ENCODE measurements around the gene ZNF593. TPM values are rescaled to one million over a fixed set of nuclear protein-coding genes. Genes with fewer than 3 reads are reported as not detected.

The ZNF593 gene
- total RNA-seq, 2 donors from 2014 or later = 44.5 to 50.7 TPM

DNA sequence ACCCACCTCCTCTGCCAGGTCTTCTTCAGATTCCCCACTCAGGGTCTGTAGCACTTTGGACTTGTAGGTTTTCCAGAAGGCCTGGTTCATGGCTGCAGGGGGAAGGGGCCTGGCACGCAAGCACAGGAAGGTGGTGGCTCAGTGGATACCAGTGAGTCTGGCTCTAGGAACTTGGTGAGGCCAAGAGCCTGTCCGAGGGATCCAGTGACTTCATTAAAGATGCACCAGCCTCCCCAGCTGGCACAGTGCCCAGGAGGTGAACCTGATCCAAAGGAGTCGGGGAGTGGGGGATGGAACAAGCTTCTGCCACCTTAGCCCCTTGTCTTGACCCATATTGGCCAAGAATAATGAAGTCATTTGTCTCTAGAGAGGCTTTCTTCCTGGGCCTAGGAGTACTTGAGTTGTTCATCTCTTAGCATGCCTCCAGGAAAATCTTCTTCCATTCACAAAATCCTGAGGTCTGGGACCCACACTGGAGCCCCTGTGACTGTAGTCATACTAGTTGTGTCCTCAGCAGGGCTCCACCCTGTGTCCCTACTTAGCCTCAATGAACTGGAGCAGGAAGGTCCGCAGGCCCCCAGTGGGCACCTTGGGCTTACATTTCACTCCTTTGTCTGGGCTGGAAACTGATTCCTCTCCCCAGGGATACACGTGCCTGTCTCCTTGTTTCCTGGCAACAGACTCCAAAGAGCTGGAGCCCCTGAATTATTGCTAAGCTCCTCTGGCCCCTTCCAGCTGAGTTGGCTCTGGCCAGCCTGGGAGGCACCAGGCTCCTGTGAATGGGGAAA lies 1.1 kb upstream of the ZNF593 start, which contains the start of gene C1orf232:
TSS of gene C1orf232 (minus strand) at position 554 of the 788 bp plus-strand sequence. CDS start at position 90, 464 bp downstream.
- intact Hi-C loops (cut with DNase I) = loop anchor here (2.0 to 5.0 kb wide), 2 partner anchors 64 to 154 kb away; no protein-coding TSS in a partner anchor
- Histone ChIP-seq H3K27me3 (replicated peaks; ENCODE audit: insufficient read depth) (no peaks in the 10 kb centered on the region), H3K4me3 (peak within 1 kb of the TSS; percentile 75 to 95), H3K27ac (peak within 1 kb of the TSS; percentile 68 to 77), H3K4me1 (replicated peaks) (no peaks in the 10 kb centered on the region), H3K9me3 (no peaks in the 10 kb centered on the region), H3K36me3 (no peaks in the 10 kb centered on the region)
- DNase-seq (ENCODE audit: low spot score) = no peak
- 52% methylated on average over 5 of the region's 5 CpGs for WGBS
- TF ChIP-seq POLR2AphosphoS5 (IDR thresholded peaks at IDR 0.05) (no peak), POLR2A (IDR thresholded peaks at IDR 0.05) (no peak)
- TF ChIP-seq, protein P1, sequence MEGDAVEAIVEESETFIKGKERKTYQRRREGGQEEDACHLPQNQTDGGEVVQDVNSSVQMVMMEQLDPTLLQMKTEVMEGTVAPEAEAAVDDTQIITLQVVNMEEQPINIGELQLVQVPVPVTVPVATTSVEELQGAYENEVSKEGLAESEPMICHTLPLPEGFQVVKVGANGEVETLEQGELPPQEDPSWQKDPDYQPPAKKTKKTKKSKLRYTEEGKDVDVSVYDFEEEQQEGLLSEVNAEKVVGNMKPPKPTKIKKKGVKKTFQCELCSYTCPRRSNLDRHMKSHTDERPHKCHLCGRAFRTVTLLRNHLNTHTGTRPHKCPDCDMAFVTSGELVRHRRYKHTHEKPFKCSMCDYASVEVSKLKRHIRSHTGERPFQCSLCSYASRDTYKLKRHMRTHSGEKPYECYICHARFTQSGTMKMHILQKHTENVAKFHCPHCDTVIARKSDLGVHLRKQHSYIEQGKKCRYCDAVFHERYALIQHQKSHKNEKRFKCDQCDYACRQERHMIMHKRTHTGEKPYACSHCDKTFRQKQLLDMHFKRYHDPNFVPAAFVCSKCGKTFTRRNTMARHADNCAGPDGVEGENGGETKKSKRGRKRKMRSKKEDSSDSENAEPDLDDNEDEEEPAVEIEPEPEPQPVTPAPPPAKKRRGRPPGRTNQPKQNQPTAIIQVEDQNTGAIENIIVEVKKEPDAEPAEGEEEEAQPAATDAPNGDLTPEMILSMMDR (IDR thresholded peaks at IDR 0.05) = no peak

DNA sequence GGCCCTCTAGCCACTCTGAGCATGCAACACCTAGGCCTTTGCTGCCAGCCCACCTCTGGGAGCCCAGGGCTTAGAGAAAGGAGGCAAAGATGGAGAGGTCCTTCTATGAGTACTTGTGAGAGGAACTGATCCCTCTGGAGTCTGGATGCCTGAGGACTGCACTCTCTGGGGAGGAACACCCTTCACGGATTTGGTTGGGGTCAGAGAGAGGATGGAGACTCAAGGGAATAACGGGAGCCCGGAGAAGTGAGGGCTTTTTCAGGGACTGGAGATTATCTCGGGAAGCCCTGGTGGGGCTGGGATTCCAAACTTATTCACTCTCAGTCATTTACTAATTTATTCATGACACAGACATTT lies 532 bp upstream of the ZNF593 start:
- intact Hi-C loops (cut with DNase I) = loop anchor here (2.0 to 5.0 kb wide), 2 partner anchors 64 to 153 kb away; no protein-coding TSS in a partner anchor
- Histone ChIP-seq H3K27ac (peak overlapping the region; percentile 68 to 77), H3K4me3 (peak overlapping the region; percentile 75 to 95), H3K4me1 (replicated peaks) (no peaks in the 10 kb centered on the region), H3K36me3 (no peaks in the 10 kb centered on the region), H3K9me3 (no peaks in the 10 kb centered on the region), H3K27me3 (replicated peaks; ENCODE audit: insufficient read depth) (no peaks in the 10 kb centered on the region)
- 73% methylated on average over 4 of the region's 4 CpGs for WGBS
- TF ChIP-seq POLR2A (IDR thresholded peaks at IDR 0.05) (no peak), POLR2AphosphoS5 (IDR thresholded peaks at IDR 0.05) (no peak)
- TF ChIP-seq, protein P1 (IDR thresholded peaks at IDR 0.05) = no peak
- DNase-seq (ENCODE audit: low spot score) = no peak

DNA sequence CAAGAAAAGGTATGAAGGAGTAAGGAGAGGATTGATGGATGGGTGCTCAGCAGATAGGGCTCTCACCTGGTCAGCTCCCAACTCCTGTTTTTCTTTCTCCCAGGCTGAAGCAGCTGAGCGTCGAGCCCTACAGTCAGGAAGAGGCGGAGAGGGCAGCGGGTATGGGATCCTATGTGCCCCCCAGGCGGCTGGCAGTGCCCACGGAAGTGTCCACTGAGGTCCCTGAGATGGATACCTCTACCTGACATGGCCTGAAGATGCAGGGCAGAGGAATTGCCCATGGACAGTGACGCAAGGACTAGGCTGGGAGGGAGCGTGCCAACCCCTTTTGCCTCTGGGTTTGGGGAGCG lies 739 bp downstream of the ZNF593 start:
- 65% methylated on average over 9 of the region's 9 CpGs for WGBS
- Histone ChIP-seq H3K36me3 (no peaks in the 10 kb centered on the region), H3K27me3 (replicated peaks; ENCODE audit: insufficient read depth) (no peaks in the 10 kb centered on the region), H3K4me3 (peak overlapping the region; percentile 75 to 95), H3K27ac (peak overlapping the region in 1 of 2 donors; percentile 68), H3K4me1 (replicated peaks) (no peaks in the 10 kb centered on the region), H3K9me3 (no peaks in the 10 kb centered on the region)
- intact Hi-C loops (cut with DNase I) = no loop called here
- TF ChIP-seq POLR2AphosphoS5 (IDR thresholded peaks at IDR 0.05) = no peak
- TF ChIP-seq, protein P1 (IDR thresholded peaks at IDR 0.05) = no peak
- TF ChIP-seq POLR2A (IDR thresholded peaks at IDR 0.05) = no peak
- DNase-seq (ENCODE audit: low spot score) = no peak

DNA sequence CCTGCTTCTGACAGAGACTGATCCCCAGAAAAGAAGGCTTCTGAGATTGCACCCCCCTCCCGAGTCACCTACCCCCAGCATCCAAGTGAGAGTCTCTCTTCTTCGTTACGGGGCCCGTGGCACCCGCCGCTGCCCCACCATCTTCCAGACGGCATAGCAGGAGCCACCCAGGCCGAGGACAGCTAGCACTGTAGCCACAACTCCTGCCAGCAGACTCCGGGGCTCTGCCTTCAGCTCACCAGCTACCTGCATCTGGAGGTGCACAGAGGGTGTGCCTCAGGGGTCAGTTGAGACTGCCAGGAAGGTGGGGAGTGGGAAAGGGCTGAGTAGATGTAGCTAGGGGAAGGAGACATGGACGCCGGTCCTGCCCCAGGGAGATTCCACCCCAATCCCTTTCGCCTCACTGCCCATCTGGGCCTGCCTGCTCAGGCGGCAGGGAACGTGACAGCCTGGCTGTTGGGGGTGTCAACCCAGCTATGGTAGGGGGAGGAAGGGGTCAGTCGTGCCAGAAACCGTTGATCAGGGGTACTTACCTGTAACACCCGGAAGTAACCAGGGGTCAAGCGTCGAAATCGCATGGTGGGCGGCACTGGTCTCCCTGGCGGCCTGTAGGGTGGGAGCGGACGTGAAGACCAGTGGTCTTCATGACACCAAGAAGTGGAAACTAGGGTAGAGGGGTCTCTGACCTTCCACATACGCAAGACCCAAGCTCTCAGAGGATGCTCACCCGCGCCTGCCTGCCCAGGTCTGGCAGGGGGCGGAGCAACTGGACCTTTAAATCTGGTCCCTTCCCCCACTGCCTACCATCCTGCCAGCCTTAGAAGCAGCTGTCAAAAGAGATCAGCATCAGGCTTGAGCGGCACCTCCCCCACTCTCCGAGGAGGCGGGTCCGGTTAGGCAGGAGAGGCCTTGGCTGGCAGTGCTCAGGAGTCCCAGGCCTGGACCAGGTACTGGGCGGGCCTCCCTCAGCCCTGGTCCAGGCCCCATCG lies 1.7 kb downstream of the ZNF593 start, which contains the start of gene ZNF593OS:
TSS of gene ZNF593OS (minus strand) at position 749 of the 989 bp plus-strand sequence. CDS start at position 578, 171 bp downstream.
- no peaks in the 10 kb centered on the region for H3K27me3 ChIP-seq (replicated peaks; ENCODE audit: insufficient read depth)
- no peaks in the 10 kb centered on the region for H3K9me3 ChIP-seq
- WGBS = 88% methylated on average over 34 of the region's 34 CpGs
- H3K27ac ChIP-seq = no peak within 1 kb of the TSS
- intact Hi-C loops (cut with DNase I) = no loop called here
- no peaks in the 10 kb centered on the region for H3K4me1 ChIP-seq (replicated peaks)
- H3K4me3 ChIP-seq = no peak within 1 kb of the TSS
- TF ChIP-seq POLR2AphosphoS5 (IDR thresholded peaks at IDR 0.05) (no peak), POLR2A (IDR thresholded peaks at IDR 0.05) (no peak)
- TF ChIP-seq, protein P1 (IDR thresholded peaks at IDR 0.05) = no peak
- no peak for DNase-seq (ENCODE audit: low spot score)
- H3K36me3 ChIP-seq = no peaks in the 10 kb centered on the region
